HG02642 (cell line): ENCODE results near the gene CD247.

Experiments
- ATAC-seq: cut with Tn5 transposase; IDR thresholded peaks from one replicate; pipeline ENCODE4 v1.9.1; 2021; ENCODE audit warnings: mild to moderate bottlenecking; ENCODE audit not compliant: unreplicated experiment, poor library complexity

Gene CD247

DNA sequence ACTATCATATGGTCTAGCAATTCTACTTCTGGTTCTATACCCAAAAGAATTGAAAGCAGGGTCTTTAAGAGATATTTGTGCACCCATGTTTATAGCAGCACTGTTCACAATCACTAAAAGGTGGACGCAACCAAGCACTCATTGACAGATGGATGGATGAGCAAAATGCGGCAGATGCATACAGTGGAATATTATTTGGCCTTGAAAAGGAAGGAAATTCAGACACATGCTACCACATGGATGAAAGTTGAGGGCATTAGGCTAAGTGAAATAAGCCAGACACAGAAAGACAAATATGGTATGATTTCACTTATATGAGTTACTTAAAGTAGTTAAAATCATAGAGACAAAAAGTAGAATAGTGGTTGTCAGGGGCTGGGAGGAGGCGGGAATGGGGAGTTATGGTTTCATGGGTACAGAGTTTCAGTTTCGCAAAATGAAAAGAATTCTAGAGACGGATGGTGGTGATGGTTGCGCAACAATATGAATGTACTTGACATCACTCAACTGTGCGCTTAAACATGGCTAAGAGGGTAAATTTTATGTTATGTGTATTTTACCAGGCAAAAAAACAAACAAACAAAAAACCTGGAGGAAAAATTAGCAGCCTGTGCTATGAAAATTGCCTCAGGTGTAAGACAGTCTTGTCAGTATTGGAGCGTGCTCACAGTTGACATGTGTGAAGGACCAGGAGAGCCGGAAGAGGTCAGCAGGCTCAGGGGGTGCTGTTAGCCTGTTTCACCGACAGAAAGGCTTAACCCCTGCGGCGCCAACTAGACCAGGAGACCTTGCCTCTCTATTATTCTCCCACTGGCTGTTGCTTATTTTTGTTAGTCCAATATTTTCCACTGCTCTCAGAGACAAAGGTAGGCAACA, 26.5 kb downstream of the CD247 start:
- no peak for ATAC-seq

DNA sequence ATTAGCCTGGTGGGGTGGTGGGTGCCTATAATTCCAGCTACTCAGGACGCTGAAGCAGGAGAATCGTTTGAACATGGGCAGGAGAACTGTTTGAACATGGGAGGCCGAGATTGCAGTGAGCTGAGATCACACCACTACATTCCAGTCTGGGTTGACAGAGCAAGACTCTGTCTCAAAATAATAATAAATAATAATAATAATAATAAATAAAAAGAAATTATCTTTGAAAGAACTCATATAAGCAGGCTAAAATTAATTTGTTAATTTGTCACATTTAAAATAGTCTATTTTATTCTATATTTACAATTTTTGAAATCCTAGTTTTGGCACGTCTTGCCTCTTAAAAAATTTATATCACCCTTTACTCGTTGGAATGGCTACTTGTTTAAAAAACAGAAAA, 27.6 kb downstream of the CD247 start:
- no peak for ATAC-seq

DNA sequence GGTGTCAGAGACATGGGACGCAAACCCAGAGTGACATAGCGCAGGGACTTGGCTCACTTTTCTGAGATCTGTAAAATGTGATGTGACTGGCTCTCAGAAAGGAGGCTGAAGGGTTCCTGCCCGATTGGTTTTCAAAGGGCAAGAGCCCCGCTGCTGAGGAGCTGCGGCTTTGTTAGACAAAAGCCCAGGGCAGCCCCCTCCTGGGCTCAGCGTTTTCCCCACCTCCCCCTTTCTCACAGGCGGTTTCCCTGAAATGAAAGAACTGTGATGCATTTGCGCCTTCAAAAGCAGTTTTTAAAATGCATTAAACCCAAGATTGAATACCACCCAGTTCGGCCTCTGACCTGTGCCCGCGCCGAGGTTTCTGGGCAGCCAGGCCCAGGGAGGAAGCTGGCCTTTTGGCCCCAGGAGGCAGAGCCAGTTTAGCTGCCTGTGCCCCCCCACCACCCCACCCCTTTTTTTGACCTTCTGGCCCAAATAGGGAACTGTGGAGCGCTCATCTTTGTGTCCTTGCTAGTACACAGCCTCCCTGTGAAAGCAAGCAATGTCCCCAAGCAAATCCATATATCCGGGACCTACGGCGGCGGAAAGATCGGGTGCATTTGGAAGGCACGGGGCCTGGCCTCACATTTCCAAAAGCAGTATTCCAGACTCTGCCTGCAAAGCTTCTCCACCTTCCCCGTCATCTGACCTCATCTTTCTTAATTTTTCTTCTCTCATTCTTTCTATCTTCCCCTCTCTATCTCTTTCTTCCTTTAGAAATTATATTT, 28.6 kb downstream of the CD247 start:
- ATAC-seq, result no peak

DNA sequence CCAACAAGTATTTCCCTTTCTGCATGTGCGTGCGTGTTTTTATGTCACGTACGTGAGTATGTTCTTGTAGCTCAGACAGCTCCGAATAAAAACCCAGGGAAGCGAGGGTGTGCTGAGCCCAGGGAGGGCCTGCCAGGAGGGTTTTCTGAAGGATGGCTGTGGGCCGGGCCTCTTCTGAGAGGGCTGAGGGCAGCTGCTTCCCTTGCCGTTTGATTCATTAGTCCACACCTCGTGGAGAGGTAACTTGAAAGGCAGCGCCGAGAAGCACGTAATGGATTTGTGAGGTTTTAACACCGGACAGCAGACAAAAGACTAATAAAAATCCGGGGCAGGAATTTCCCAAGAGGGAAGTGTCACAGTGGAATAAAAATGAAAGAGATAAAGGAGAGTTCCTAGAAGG, 29.5 kb downstream of the CD247 start:
- no peak for ATAC-seq

DNA sequence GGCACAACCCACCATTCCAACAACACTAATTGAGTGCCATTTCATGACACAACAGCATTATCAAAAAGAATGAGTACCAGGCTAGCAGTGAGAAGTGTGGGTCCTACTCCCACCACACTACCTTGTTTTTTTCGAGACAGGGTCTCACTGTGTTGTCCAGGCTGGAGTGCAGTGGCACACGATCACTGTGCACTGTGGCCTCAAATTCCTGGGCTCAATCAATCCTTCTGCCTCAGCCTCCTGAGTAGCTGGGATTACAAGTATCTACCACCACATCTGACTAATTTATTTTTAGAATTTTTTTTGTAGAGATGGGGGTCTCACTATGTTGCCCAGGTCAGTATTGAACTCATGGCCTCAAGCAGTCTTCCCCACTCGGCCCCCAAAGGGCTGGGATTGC, 30.7 kb downstream of the CD247 start:
- ATAC-seq, result no peak

DNA sequence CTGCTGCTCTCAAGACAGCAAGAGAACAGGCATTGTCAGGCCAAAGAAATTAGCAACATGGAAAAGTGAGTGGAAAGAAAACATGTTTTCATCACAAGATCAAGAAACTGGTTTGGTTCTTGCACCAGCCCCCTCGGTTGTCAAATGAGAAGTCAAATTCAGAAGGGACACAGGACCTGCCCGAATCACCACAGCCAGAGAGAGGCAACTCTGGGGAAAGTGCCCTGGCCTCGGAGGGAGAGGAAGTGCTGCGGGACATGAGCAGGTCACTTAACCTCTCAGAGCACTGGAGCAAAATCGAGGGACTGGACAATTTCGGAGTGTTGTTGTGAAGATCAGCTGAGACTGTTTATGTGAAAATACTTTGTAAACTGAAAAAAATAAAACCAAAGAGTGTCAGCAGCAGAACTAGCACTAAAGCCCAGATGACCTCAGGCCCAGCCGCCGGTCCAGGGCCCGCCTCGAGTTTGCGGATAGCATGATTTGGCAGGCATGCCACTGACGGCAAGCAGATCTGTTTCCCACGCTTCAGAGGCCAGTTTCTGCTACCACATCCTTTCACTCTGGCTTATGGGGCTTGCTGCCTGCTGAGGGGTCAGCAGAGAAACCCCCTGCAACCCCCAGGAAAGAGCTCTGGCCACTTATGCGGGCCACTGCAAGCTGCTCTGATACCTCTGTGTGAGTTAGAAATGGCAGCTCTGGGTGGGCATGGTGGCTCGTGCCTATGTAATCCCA, 32.1 kb downstream of the CD247 start:
- no peak for ATAC-seq

DNA sequence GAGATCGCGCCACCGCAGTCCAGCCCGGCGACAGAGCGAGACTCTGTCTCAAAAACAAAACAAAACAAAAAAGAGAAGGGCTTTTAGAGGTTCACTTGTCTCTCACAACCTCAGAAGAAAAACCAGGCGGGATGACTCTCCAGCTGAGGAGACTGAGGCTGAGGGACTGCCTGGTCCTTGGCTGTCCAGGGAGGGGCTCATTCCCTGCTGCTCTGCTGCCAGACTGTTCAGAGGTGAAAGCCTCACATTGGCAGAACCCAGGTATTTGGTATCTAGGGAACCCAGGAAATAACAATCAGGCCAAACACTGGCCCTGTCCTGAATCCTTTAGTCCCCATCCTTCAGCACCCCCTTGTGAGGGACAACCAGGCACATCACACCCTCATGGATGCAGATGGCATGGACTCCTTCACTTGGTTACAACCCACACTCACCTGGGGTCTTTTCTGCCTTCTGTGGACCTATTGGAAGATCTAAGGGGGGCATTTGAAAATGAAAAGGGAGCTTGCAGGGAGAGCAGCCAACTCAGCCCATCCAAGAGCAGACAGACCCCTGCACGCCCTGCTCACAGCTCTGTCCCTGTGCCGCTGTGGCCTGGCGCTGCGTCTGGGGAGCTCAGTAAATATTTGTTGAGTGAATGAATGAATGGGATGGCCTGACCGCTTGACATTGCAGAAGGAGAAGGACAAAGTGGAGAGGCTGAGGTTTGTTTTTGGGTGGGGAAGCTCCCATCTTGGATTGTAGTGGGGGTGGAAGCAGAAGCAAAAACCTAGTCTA, 33.4 kb downstream of the CD247 start:
- no peak for ATAC-seq

DNA sequence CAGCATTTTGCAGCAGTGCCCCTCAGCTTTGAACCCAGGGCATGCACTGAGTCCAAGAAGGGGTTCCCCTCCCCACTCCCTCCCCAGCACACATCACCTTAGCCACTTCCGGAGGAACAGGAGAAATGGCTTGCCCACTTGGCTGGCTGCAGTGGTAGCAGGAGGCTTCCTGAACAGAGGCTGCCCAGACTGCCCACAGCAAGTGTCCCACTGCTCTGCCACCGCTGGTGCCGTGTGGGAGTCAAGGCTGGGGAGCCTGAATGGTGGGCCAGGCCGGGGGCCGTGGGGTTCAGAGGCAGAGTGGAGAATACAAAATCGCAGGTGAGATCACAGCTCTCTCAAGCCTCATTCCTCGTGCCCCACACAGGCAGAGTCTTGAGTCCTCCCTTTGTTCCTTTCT, 34.5 kb downstream of the CD247 start:
- ATAC-seq, result no peak

DNA sequence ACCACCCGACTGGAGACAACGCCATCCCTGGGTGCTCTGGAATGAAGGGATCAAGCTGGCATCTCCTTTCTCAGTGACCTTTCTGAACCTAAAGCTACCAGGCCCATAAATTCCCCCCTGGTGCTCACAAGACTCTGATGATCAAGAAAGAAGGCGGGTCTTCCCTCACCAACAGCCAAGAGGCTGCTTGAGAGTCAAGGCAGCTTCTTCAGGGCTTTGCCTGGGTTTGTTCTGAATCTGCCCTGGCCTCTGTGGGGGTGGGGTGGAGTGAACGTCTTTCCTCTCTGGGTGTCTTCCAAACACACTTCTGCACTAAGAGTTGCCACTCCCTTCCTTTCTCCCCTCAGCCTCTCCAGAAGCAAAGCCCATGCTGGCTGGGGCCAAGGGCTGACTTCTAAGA, 36.1 kb downstream of the CD247 start:
- no peak for ATAC-seq

DNA sequence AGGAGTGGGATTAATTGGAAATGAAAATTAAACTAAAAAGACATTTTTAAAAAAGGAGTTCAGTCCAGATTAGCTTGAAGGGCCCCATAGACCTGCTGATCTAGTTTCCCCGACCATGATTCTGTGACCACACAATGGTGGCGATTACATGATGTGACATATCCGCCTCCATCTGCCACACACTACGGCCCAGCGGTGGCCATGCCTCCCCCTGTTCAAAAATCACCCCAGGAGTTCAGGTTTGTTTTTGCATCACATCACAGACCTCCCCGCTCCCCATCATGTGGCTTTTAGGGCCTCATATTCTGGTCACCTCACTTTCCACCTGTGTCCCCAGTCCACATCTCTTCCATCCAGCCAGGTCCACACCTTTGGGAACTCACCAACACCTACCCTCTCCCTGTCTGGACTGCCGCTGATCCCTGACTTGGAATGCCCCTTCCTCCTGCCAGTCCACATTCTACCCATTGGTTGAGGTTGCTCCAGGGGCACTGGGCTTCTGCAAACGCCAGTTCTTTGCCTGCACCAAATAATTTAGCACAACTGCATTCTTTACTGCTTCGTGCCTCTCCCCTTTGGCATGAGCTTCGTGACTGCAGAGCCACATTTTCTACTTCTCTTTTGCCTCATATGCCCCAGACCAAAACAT, 38.9 kb downstream of the CD247 start:
- no peak for ATAC-seq

DNA sequence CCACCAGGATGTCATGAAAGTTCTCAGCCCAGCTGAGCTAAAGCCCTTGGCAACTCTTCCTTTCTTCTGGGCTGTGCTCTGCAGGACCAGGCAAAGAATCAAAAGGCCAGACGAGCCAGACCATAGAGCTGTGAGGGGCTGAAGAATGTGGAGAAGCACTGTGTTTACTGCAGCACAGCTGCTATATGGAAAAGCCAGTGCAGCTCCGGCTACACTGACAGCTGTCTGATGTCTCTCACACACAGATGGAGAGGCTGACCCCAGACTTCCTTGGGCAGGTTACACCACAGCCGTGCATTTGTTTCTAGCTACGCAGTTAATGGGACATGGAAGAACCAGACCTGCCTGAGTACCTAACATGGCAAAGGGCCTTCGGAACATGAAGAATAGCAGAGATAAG, 40.3 kb downstream of the CD247 start:
- no peak for ATAC-seq

DNA sequence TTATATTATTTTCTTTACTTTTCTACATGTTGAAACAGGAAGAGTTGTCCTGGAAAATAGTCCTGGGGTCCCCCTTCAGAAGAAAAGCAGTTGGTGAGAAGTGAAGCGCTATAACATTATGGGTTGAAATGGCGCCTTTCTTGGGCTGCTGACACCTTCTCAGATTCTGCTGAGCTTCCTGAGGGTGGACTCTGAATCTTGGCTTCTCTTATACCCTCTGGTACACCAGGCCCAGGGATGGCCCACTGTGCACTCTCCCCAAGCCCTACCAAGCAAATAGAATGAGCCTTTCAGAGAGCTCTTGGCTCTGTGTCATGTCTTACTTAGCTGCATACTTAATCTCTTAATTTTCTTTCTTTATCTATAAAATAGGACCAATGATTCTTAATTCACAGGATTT, 42.3 kb downstream of the CD247 start:
- no peak for ATAC-seq

DNA sequence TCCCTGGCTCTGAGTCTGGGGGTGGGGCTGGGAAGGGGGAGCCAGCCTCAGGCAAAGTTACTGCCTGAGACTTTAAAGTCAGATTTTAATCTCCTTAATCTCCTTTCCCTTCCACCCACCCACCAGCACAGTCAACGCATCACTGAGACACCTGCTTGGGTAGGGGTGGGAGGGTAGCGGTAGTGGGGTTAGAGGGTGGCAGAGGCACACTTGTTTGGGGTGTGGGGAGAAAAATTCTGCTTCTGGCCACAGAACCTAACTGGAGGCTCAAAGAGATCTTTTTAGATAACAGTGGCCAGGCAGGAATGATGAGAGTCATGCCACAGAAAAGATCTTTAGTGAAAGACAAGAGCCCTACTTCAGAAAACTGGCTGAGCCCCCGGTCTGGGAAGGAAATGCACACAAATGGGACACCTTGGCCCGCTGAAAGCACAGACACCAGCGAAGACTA, 44.1 kb downstream of the CD247 start:
- ATAC-seq, result no peak

DNA sequence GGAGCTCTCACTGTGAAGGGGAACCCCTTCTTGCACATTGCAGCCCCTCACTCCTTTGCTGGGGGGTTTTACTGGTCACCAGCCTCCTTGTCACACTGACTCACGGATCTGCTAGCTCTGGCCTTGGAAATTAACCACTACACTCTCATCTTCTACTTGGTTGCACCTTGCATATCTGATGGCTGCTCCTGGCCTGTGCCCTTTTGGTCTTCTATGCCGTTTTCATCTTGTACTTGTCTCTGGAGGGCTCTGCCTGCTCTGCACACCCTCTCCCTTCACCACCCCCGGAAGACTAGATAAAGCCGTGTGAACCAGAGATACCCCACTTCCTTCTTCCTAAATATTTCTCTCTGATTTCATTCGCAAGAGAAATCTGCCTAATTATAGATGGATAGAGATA, 44.6 kb downstream of the CD247 start:
- no peak for ATAC-seq

DNA sequence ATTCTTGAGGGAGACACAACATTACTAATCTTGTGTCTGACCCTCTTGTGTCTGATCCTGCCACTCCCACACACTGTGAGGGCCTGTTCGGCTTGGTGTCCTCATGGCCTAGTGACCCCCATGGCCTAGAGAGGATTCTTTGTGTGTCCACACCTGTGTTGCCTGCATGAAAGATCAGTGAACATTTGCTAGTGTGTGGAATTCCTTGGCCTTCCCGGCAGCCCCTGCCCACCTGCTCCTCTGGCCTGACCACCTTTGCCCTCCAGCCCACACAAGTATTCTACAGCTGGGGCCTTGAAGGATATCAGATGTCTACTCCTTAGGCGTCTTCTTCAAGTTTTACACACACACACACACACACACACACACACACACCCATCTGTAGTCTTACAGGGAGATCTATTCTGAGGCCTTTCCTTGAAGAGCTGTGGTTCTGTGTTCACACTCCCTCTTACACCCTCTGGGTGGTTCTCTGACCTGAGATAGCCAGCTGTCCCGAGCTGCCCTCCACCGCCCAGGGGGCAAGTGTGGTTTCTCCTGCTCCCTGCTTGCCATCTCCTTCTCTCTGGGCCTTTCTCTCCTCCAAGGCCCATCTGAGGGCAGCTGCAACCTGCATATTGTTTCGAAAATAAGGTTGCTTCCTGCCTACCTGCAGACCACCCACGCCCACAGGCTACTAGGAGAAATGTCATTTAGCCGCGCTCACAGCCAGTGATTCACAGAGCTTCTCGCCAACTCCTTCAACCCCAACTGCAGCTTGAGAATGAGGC, 45.4 kb downstream of the CD247 start:
- ATAC-seq, result no peak

DNA sequence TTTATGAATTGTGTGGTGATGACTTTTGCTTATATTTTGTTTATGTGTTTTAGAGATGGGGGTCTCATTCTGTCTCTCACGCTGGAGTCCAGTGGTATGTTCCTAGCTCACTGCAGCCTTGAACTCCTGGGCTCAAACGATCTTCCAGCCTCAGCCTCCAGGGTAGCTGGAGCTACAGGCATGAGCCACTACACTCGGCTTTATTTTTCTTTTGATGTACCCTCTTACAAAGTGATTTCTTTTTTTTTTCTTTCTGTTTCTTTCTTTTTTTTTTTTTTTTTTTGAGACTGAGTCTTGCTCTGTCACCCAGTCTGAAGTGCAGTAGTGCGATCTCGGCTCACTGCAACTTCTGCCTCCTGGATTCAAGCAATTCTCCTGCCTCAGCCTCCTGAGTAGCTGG, 46.8 kb downstream of the CD247 start:
- no peak for ATAC-seq

DNA sequence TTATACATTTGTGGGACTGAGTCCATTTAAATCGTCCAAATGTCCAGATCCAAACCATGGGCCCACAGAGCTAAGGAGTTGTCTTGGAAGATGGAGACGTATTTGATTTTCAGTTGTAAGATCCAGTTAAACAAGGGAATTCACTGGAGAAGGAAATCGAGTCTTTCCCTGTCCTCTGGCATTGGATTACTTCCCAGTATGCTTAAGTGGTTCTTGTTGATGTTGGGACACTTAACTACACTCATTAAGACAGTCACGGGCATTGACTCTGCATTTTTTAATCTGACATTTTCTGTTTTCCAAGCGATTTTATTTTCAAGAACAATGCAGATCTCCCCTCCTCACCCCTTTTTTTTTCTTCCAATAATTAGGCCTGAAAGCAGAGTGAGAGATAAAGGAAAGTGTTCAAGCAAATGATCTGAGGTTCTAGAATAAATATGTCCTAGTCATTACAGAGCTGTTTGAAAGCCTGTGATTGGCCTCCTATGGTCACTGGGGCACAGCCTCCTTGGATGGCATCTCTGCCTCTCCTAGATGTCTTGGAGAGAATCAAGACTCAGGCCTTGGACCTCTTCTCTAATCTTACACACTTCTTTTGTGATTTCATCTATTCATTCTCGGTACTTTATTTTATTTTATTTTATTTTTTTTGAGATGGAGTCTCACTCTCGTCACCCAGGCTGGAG, 48.9 kb downstream of the CD247 start:
- ATAC-seq, result no peak

DNA sequence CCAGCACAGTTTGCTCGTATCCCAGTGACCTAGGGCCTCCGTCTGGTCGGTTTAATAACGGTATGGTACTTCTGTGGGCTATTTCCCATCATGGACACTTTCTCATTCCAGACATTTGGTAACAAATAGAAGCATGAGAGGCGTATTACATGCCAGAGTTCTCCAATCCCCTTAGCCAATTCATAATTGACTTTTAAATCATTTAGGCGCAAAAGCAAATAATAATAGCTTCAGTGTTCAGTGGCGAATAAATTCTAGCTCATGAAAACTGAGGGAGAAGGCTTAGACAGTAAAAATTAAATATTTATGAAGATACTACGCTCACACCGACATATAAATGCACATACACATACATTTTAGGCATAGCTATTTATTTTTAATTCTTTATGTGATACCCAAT, 50.6 kb downstream of the CD247 start:
- ATAC-seq, result no peak
